Activated T-cell treated with anti-CD3 and anti-CD28 coated beads for 48 hours (primary cell): Measurements from ENCODE around the gene VASH2.
"Not testable (repeated sequence)": the region's sequence is repeated elsewhere in the genome, so short reads cannot be mapped to it uniquely, and the experiment has no call there.

Source experiments
- DNase-seq: peaks from one replicate; pipeline ENCODE4 v3.0.0-alpha.2; 2020; ENCODE audit warnings: low read depth

VASH2 gene

DNA sequence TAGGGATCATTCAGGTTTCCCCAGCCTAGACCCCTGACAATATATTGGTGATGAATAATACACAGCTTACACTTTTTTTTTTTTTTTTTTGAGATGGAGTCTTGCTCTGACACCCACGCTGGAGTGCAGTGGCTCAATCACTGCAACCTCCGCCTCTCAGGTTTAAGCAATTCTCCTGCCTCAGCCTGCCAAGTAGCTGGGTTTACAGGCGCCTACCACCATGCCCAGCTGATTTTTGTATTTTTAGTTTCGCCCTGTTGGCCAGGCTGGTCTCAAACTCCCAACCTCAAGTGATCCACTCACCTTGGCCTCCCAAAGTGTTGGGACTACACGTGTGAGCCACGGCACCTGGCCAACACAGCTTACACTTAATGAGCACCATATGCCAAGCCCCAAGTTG lies 7.2 kb downstream of the VASH2 start:
- DNase-seq = no peak

GRCh38 chr1:212958175-212958574 lies 7.8 kb downstream of the VASH2 start:
- no peak for DNase-seq

GRCh38 chr1:212959266-212960220 lies 9.2 kb downstream of the VASH2 start:
- no peak for DNase-seq

DNA sequence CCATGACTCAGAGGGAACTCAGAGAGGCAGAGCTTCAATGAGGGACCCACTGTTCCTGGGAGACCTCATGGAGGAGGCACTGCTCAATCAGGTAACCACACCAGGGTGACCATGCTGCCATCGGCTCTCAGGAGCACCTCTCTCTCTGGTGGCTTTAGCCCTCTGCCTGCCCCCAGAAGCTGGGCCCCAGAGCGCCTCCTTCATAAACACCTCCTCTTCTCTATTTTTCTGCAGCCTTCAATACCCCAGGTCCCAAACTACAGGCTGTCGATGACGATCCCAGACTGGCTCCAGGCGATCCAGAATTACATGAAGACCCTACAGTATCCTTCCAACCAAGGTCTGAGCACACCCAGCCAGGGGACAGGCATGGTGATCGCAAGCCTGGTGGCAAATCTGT lies 10.6 kb downstream of the VASH2 start:
- DNase-seq = no peak

- no peak for DNase-seq
Observed at GRCh38 chr1:212962509-212962908, 12.2 kb downstream of the VASH2 start.

- no peak for DNase-seq
Observed at GRCh38 chr1:212964102-212964501, 13.8 kb downstream of the VASH2 start.

DNA sequence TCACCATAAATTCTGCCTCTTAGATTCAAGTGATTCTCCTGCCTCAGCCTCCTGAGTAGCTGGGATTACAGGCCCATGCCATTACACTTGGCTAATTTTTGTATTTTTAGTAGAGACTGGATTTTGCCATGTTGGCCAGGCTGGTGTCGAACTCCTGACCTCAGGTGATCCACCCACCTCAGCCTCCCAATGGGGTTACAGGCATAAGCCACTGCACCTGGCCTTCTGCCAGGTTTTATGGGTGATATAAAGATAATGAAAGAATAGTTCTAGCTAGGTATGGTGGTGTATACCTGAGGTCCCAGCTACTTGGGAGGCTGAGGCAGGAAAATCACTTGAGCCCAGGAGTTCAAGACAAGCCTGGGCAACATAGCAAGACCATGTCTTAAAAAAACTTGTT lies 14.7 kb downstream of the VASH2 start:
- not testable (repeated sequence) for DNase-seq

- no peak for DNase-seq
Observed at GRCh38 chr1:212966616-212967015, 16.3 kb downstream of the VASH2 start.

DNA sequence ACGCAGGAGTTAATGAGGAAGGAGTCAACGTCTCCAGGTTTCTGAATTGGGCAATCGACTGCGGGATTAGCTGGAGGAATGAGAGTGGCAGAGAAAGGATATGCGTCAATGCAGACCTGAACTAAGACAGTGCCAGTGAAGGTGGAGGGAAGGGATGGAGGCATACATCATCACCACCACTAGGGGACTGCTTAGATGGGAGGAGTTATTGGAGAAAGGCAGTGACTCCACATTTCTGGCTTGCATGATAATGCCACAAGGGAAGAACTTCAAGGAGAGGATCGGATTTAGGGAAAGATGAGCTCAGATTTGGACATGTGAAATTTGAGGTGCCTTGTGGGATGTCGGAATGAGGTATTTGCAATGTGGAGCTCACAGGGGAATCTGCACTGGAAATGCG lies 17.5 kb downstream of the VASH2 start:
- DNase-seq = no peak

DNA sequence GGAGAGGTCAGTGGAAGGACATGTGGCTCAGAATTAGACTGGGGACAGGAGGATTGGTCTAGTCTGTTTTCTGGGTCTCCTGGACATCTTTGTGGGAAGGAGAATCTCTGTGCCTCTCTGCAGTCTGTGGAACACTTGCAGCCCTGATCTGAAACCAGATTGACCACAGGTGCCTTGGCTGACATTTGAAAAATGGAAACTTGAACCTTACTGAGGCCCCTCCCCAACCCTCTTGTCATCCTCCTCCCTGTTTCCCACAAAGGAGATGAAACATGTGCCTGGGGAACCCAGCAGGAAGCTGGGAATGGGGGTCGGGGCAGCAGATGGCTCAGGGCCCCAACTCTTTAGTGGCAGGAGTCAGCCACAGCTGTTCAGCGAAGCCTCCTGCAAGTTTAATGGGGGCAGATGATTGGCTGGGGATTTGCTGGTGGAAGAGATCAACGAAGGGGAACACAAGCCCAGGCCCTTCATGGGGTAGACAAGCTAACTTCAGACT lies 18.1 kb downstream of the VASH2 start:
- DNase-seq = no peak

GRCh38 chr1:212970085-212970484 lies 19.7 kb downstream of the VASH2 start:
- no peak for DNase-seq

DNA sequence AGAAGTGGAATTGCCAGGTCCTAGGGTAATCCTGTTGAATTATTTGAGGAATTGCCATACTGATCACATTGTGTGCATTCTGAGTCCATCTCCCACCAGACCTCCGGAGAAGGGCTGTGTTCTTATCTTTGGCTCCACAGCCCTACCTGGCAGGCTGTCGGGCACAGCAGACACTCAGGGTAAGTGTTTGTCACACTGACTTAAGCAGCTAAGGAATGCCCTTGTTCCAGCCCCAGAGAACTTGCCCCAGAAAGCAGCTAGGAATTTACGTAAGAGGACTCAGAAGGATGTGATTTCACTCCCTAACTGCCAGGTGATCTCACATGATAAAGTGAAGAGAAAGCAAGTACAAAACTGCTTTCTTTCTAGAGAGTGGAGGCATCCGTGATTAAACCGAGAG lies 21.0 kb downstream of the VASH2 start:
- DNase-seq = no peak

DNA sequence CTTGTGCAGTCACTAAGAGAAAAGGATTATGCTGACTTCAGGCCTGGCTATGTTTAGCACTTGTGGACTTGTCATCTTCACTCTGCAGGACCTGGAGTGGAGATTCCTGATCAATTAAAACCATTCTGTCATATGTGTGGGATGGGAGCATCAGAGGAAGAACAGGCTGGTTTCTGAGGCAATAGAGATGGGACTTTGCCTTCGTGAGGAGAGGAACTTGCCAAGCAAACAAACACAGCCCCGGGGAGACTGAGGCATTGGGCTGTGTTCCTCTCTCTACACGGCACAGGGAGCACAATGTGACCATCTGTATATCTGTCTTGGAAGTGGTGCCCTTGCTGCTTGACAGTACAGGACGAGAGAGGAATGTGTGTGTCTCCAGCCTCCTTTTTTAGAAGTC lies 23.1 kb downstream of the VASH2 start:
- no peak for DNase-seq

- DNase-seq = no peak
Observed at GRCh38 chr1:212973899-212974298, 23.6 kb downstream of the VASH2 start.

DNA sequence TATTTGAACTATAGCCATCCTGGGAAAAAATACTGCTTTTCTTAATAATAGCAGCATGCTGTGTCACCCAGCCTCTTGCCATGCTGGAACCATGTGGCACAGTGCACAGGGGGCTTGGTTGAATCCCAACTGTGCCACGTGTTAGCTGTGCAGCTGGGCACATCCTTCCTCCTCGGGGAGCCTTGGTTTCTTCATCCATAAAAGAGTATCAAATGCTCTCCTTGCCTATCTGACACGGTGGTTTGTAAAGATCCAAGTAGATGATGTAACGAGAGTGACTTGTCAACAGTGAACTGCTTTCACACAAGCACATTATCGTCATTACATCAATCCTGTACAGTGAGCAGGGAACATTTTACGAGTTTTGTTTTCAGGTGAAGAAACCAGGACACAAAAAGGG lies 24.4 kb downstream of the VASH2 start:
- no peak for DNase-seq

DNA sequence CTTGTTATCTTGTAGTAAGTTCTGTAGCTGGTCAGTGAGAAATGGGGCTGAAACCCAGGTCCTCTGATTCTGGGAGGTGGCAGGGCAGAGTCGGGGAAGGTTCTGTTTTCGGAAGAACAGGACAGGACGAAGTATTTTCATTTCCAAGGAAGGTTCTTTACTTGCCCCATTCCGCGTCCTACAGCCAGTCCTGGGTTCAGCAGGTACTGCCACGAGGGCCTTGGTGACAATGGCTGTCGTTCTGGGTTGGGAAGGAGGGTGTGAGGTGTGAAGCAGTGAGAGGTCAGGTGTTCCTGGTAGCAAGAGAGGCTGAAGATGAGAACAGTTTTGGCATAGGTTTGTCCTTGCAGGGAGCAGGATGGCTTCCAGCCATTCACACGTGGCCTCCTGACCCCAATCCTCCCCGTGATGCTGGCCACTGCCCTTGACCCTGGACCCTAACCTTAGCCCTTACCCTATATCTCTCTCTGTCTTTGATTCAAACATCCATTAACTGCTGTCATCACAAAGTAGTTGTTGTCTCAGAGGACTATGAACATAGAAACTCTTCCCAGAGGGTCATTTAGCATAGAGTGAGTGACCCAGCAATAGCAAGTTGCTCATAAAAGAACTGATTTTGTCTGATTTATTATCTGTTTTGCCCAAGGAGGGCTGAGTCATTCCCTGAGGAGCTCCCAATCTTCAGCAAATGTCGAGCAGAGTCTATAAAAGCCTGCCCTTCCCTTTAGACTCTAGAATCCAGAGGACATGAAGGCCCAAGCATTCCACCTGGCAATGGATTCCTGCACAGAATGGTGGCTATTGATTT lies 25.0 kb downstream of the VASH2 start:
- no peak for DNase-seq

- DNase-seq = no peak
Observed at GRCh38 chr1:212976586-212976985, 26.2 kb downstream of the VASH2 start.

DNA sequence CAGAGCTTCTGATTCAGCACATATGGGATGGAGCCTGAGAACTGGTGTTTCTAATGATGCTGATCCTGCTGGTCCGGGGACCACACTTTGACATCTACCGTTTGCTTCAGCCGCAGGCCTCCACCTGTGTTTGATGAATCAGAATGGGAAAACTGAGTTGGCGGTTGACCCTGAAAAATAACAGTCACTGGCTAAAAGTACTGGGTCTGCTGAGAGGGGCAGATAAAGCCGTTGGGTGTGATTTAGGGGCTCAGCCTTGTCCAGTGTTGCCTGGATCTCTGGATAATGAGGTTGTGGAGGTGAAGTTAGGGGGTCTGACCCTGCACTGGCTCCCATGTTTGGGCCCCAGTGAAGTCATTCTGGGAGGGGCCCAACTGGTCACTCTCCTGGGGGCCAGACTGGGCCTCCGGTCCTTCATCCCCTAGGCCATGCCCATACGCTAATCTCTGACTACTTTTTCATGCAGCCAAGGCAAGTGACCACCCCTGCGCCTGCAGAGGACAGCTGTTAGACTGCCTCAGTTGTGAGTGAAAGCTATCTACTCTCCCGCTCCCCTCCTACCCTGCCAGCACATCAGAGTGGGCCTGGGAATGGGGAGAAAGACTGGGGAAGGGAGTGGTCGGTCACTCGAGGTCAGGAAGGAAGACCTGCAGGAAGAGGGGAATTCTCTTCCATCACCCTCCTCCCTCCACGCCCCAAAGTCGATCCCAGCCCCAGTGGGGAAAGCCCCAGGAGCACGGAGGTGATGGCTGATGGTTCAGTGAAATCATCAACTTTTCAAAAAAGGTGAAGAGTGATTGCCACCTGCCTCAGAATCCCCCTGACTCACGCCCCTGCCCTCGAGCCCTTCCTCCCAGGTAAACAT lies 27.7 kb downstream of the VASH2 start:
- DNase-seq = no peak

GRCh38 chr1:212979340-212980122 lies 29.2 kb downstream of the VASH2 start:
- no peak for DNase-seq

- no peak for DNase-seq
Observed at GRCh38 chr1:212980123-212980785, 29.9 kb downstream of the VASH2 start.
